GM18505 (cell line): ENCODE measurements around the gene RNU6-1.

Experiments
- ATAC-seq: cut with Tn5 transposase; IDR thresholded peaks from one replicate; pipeline ENCODE4 v1.9.1; 2021; ENCODE audit not compliant: unreplicated experiment
- POLR2A ChIP-seq: IDR thresholded peaks from 4 replicates; pipeline ENCODE4 v1.6.1; 2011; ENCODE audit warnings: borderline replicate concordance; ENCODE audit not compliant: insufficient read depth, insufficient read length; ENCODE audit errors: extremely low read depth

Gene RNU6-1

GRCh38 chr15:67839929-67840748, at the start of gene RNU6-1:
Gene RNU6-1, minus strand, starts transcription at chr15:67840045.
- ATAC-seq = peak; percentile 85
- TF ChIP-seq POLR2A = peak; percentile 94

DNA sequence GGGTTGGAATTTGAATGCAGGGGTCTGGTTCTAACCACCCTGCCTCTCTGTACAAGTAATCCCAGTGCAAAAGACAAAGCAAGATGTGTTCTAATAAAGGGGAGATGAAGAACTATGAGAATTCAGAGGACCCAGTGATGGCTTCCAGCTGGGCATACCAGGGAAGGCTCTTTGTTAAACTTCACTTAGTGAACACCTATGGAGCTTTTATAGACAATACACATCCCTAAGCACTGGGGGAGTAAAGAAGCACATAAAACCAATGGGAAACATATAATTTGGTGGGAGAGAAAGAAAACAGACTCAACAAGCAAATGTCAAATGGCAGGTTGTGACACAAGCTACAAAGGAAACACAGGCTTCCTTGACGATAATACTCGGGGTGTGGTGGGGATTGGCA, 47.9 kb upstream of the RNU6-1 start:
- ATAC-seq = no peak
- no peak for TF ChIP-seq POLR2A

DNA sequence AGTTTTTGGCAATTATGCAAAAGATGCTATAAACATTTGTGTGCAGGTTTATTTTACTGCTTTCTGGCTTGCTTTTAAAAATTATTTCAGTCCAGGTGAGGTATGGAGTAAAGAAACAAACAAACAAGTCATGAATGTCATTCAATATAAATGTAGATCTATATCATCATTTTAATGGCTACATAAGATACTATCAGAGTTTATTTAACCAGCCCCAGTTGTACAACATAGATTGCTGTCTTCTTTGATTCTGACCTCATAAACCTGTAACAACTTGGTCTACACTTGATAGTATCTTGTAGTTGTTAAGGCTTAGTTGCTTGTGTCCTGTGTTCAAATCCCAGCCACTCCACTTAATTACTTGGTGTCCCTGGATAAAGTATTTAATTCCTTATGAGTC, 46.0 kb upstream of the RNU6-1 start:
- TF ChIP-seq POLR2A = no peak
- ATAC-seq = no peak

- TF ChIP-seq POLR2A = no peak
- no peak for ATAC-seq
These were observed 45.3 kb upstream of the RNU6-1 start for GRCh38 chr15:67885175-67885523.

GRCh38 chr15:67884514-67885174, 44.8 kb upstream of the RNU6-1 start:
- TF ChIP-seq POLR2A = no peak
- no peak for ATAC-seq

- TF ChIP-seq POLR2A = no peak
- no peak for ATAC-seq
These were observed 44.2 kb upstream of the RNU6-1 start for GRCh38 chr15:67884009-67884408.

DNA sequence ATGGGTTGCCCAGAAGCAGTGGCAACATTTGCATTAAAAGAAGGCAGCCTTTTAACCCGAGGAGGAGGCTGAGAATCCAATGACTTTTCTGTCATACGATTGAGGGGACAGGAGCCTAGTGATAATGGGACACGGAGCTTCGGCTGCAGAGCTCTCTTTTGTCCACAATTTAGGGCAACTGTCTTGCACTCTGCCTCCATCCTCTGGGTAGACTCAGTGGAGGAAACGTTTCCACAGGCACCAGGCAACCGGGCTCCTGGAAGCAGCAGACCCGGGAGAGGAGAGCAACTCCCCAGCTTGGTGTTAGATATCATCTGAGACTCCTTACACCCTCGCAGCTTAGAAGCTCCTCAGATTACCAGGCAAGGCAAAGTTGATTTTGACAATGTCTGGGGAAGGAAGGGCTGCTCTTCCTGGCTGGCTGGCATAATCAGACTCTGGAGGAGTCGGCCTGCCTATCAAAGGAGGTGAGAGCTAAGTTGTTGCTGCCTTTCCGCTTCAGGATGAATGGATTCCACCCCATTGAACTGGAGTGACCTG, 43.5 kb upstream of the RNU6-1 start:
- TF ChIP-seq POLR2A = no peak
- no peak for ATAC-seq

GRCh38 chr15:67882487-67883233, 42.8 kb upstream of the RNU6-1 start:
- ATAC-seq = no peak
- no peak for TF ChIP-seq POLR2A

GRCh38 chr15:67880651-67881182, 40.9 kb upstream of the RNU6-1 start:
- TF ChIP-seq POLR2A = no peak
- no peak for ATAC-seq

DNA sequence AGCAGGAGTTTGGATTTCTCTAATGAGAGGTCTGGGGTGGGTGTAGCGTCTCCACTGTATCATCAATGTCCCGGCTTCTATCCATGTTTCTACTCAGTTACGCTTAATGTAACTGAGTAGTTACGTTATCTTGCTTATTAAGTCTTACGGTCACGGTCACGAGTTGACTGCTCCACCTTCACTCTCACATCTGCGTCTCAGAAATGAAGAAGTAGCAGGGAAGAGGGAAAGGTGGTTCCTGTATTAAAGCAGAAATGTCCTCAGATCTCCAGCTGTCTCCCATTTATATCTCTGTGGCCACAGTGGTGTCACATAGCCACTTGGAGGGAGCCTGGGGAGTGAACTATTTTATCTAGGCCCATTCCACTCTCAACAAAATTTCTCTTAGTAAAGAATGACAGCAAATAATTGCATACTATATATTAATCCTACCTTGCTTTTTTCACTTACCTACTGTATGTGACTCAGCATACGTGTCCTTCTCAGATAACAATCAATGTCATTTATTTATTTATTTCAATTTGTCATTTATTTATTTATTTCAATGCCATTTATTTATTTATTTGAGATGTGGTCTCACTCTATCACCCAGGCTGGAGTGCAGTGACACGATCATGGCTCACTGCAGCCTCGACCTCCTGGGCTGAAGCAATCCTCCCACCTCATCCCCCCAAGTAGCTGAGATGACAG, 39.7 kb upstream of the RNU6-1 start:
- ATAC-seq = no peak
- no peak for TF ChIP-seq POLR2A

- ATAC-seq = no peak
- TF ChIP-seq POLR2A = no peak
These were observed 38.9 kb upstream of the RNU6-1 start for GRCh38 chr15:67878712-67879206.

DNA sequence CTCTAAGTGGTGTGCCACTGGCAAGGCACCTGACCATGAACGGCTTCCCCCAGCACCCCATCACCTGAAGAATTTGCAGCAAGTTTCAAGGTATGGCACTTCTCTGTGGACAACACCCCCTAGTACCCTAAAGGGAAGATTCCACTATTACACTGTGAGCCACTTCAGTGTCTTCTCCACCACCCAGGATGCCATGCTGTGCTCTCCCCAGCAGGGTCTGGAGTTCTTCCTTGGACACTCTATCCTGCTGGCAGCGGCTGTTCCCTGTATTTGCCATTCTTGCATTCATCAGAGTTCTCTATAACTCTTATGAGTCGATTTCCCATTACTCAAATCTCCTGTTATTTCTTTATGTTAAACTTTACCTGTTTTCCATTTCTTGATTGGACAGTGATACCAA, 33.9 kb upstream of the RNU6-1 start:
- ATAC-seq = no peak

DNA sequence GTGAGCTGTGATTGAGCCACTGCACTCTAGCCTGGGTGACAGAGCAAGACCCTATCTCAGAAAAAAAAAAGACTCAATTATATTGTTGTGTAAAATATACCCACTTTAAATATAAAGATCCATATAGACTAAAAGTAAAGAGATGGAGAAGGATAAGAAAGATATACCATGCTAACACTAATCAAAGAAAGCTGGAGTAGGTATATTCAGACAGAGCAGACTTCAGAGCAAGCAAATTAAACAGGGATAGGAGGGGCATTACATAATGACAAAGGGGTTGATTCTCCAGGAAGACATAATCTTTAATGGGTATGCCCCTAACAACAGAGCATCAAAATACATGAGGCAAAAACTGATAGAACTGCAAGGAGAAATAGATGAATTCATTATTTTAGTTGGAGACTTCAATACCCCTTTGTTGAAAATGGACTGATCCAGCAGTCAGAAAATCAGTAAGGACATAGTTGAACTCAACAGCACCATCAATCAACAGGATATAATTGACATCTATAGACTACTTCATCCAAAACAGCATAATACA, 31.1 kb upstream of the RNU6-1 start:
- no peak for TF ChIP-seq POLR2A
- ATAC-seq = no peak

More for the DNA sequence above, 33.9 kb upstream of the RNU6-1 start:
- TF ChIP-seq POLR2A = no peak

DNA sequence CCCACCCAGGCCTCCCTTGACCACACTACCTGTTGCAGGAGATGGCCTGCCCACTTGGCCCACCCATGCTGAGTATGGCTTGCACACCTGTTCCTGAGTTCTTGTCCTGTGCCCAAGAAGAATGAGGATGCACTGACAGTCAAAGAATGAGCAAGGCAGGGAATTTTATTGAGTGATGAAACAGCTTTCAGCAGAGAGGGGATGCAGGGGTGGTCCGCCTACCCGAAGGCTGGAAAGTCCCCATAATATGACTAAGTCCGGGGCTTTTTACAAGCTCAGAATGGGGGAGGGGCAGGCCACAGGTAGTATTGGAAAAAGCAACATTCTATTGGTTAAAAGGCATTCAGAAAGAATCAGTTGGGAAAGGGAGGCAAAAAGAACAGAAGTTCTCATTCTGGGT, 29.9 kb upstream of the RNU6-1 start:
- TF ChIP-seq POLR2A = no peak

More for the DNA sequence above, 29.9 kb upstream of the RNU6-1 start:
- ATAC-seq = no peak
